Activated CD4-positive, CD25-positive, alpha-beta regulatory T cell treated with anti-CD3 and anti-CD28 coated beads, Interleukin-2, amount 50 U/mL, for 24 hours (primary cell): ENCODE data around the gene COL4A6.

Experiments
- ATAC-seq, 2 donors: fragments of 150-1000 bp; cut with Tn5 transposase; one replicate each; pipeline ENCODE4 v1.10.0; 2021; ENCODE audit warnings: mild to moderate bottlenecking in 1 of 2, moderate library complexity in 1 of 2

COL4A6 gene

DNA sequence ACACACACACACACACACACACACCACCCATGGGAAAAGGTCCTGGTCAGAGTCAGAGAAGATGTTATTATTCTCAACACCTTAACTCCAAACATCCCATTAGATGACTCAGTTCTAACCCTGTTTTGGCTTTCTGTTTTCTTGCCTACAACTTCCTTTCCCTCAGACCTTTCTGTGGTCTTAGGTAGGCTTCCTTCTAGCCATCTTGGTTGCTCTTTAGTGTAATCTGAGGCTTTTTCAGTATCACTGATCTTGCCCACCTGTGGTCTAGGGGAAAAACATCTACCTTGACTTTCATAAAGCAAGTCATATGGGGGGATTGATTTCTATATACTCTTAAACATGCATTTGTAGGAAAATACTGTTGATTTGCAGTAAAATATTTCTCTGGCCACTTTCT lies 289.7 kb downstream of the COL4A6 start:
- ATAC-seq, result no peak

DNA sequence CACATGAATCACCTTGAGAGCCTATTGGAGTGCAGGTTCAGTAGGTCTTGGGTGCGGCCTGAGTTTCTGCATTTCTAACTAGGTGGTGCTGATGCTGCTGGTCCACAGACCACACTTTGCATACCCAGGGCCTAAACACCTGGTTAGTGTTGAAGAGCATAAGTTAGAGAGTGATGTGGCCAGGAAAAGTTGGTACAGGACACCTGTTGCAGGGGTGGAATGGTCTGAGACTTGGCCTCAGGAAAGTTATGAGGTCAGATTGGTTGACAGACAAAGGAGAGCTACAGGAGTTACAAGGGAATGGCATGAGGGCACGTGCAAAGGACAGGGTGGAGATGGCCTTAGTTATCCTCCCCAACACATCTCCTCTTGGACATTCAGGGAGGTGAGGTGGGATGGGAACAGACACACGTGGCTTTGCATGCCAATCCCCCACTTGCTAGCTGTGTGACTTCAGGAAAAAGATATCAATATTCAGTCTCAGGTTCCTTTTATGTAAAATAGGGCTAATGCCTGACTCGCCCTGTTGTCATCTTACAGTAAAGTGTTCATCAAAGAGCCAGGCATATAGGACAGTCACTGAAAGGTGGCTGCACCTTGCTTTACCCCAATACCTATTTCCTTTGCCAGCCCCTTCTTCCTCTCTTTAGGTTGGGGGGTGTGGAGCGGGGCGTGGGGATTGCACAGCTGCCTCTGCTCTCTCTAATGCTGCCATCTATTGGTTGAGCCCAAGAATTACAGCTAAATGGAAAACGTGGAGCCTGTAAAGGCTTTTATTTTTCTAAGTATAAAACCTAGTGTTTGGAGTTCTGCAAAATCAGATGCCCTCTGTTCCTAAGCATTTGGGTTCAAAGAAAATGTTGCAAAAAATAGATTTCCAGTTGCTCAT lies 299.2 kb downstream of the COL4A6 start:
- ATAC-seq, result no peak

DNA sequence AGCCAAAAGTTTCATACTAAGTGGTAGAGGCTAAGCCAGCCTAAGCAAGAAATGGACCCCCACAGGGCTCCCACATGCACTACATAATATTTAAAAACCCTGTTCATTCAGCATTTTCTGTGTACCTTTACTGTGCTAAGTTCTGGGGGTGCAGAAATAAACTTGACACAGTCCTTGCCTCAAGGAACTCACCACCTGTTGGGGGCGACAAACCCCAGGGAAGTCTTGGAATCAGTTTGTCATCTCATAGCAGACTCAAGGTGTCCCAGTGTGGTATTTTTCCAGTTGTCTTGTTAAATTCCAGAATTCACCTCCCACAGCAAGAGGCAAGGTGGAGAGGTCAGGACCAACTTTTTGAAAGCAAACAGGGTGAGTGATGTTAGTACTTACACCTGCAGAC lies 303.5 kb downstream of the COL4A6 start:
- ATAC-seq, result no peak

DNA sequence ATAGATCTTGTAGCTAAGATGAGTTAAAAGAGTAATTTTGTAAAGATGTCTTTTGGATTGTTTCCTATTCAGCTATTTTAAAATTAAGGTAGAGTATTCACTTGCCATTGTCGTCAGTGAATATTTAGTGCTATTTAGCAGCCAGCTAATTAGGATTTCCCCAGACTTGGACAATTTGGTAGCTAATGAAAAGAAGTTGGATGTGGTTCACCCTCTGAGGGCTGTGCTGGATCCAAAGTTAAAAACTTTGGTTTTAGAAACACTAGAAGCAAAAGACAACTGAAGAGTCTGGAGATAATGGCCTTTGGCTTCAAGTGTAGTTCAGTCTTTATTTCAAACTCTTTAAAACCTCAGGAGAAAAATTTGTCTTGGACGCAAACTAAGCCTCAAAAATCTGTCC lies 305.3 kb downstream of the COL4A6 start:
- ATAC-seq, result no peak

DNA sequence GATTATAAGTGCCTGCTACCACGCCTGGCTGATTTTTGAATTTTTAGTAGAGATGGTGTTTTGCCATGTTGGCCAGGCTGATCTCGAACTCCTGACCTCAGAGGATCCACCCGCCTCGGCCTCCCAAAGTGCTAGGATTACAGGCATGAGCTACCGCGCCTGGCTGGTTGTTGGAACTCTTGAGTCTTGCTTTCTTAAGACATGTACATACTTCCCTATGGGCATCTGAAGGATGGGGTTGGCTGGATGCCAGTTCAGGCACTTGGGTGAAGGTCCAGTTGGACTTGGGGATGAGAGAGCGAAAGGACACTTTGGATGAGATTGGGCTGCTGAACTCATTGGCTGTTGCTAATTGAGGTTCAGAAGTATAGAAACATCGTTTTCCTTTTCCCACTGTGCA lies 306.2 kb downstream of the COL4A6 start:
- no peak for ATAC-seq

DNA sequence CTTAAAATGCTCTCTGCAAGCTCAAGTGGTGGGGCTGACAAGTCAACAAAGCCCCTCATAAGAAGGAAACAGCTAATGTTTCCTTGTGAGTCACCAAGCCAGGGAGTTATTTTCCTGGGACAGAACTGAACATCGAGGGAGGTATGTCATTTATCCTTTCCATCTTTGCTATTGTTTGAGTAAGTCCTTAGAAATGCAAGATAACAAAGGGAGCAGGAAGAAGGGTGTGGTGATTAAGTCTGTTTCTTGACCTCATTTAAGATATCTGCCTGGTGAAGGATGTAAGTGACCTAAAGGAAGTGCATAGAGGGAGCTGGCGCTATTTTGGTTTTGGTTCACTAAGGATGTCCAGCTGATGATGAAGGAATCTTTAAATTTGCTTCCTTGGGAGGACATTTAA lies 306.8 kb downstream of the COL4A6 start:
- no peak for ATAC-seq

DNA sequence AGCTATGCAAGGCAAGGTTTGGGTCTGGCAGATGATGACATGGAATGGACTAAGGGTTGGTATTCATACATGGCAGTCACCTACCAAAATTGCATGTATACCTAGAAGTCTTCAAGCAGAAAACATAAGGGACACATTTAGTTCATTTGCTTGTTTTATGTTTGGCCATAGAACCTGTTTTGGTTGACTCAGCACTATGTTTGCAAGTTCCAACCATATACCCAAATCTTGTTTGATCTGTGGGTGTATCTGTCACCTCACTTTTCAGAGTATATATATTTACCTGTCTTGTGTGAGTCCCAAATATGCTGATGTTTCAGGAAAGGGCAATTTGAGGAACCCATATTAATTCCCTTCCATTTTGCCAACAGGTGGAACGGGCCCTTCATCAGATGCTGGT lies 307.3 kb downstream of the COL4A6 start:
- no peak for ATAC-seq

DNA sequence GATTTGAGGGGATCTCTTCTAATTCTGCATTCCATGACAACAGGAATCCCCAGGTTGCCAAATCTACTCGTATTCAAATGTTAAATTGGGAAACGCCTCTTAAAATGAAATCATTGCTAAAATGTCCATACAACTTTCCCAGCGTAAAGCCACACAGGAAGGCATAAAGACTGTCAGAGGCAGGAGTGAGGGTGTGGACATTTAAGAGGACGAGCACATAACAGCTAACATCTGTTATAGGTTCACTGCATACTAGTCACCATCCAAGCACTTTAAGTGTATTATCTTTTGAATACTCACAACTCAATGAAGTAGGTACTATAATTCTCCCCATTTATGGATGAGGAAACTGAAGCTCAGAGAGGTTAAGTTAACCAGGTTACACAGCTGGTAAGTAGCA lies 311.1 kb downstream of the COL4A6 start:
- no peak for ATAC-seq

DNA sequence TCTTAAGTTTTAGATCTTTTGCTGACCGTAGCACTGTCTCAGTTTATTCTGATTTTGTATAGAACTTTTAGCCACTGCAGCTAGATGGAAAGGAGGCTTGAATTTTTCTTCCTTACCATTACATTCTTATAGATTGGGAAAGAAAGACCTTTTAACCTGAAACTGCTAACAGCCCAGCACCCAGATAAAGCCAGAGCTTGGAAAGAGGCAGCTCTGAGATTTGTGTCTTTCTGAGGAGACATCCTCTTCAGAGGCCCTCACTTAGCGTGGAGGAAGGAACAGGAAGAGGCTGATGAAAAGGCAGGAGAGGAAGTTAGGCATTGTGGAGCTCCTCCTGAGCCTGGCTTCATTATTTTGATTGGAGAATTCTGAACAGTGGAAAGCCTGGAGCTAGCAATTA lies 311.6 kb downstream of the COL4A6 start:
- ATAC-seq, result no peak

DNA sequence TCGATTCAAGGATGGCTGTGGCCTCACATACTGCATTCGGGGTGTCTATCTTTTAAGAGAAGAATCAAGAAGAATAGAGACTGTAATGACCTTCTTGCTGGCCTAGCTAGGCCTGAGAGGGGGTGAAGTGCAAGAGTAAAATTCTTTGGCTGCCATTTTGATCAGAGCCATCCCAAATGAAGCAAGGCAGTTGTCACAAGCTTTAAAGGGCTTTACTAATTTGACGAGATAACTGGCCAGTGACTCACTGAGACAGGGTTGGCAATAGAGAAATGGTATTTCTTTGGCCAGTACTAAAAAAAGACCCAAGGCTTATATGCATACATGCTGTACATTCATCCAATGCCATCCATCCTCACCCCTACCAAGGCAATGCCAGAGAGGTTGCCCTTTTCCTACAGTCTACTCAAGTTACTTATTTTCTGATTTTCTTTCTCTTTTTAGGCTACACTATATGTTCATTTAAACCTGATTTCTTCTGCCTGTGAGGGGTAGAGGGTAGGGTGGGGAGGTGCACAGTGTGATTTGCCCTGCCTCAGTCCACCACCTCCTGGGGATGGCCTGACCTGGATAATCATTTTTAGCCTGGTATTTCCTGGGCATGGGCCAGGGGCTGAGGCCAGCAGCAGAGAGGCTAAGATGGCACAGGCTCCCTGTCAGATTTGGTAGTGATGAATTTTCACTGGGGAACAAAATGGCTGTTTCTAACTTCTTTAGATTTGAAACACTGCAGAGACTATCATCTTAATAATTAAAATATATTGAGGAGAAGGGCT lies 314.4 kb downstream of the COL4A6 start:
- ATAC-seq, result no peak

DNA sequence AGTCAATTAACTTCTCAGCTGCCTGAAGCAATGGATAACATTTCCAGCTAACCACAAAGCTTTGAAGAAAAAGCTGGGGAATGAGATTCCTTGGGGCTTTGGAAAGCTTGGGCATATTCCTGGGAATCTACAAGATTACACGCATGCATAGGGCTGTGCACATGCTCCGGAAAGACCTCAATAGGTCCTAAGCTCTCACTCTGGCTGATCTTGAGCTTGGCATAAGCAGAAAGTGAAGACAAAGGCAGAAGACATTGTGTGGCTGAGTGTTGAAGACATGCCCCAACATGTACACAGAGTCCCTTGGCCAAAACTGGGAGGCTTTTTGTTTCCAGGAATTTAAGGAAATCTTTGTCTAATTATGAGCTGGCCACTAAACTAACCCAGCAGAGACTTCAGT lies 315.5 kb downstream of the COL4A6 start:
- ATAC-seq, result no peak

DNA sequence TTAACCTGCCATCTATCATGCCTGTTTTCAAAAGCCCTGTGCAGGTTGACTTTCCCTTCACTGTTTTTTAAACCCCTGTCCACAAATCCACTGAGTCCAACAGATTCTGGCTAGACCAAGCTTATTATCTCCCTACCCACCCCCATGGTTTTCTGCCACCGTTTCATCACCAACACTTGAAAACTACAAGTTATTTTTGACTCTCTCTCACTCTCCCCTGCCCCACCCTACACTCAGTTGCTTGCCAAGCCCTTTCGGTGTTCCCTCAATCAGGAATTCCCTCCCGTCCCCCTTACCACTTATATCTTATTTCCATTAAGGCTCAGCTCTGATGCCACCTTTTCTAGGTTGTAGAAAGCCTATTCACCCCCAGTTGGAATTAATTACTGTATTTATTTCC lies 316.9 kb downstream of the COL4A6 start:
- no peak for ATAC-seq

DNA sequence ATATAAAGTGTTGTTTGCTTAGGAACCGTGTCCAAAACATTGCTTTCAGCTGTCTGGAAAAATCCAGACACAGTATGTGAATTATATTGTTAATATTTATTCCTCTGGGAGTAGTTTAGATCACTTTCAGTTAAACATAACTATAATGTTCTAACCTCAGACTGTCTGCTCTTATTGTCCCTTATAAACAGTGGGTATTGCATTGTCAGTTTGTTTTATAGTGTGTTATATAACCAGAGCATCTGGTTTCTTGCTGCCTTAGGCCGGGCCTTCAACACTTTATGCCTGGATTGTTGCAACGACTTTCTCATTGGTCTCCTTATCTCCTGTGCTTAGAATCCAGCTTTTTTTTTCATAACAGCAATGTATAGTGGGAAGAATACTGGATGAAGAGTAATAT lies 320.2 kb downstream of the COL4A6 start:
- no peak for ATAC-seq

DNA sequence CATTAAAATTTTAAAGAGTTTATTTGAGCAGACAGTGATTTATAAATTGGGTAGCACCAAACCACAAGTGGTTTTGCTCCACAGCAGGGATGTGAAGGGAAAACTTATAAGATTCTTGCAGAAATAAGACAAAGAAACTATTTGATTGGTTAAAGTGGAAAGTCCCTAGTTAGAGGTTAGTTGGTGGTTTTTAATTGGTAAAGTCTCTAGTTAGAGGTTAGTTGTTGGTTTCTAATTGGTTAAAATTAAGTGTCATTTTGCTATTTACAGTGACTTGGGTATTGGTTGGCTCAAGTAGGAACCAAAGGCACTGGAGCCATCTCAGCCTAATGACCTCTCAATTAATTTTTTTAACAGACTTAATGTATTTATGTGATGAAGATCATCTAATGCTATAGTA lies 323.7 kb downstream of the COL4A6 start:
- no peak for ATAC-seq
